DOHH2 (cell line): ENCODE results near the gene E2F2.

Experiments used
- EZH2phosphoT487 ChIP-seq: fragments of 200-600 bp; sonication (generic); IDR thresholded peaks from 2 replicates; pipeline ENCODE4 v1.6.1; 2017; ENCODE audit warnings: borderline replicate concordance, mild to moderate bottlenecking, antibody characterized with exemption, low read length, moderate library complexity, mixed read lengths
- TF ChIP-seq, protein P1 (sequence below): fragments of 200-600 bp; sonication (generic); IDR thresholded peaks from one replicate; pipeline ENCODE4 v1.5.1; 2014; ENCODE audit warnings: antibody characterized with exemption, mild to moderate bottlenecking, low read depth, low read length; ENCODE audit not compliant: poor library complexity, severe bottlenecking

DNA sequence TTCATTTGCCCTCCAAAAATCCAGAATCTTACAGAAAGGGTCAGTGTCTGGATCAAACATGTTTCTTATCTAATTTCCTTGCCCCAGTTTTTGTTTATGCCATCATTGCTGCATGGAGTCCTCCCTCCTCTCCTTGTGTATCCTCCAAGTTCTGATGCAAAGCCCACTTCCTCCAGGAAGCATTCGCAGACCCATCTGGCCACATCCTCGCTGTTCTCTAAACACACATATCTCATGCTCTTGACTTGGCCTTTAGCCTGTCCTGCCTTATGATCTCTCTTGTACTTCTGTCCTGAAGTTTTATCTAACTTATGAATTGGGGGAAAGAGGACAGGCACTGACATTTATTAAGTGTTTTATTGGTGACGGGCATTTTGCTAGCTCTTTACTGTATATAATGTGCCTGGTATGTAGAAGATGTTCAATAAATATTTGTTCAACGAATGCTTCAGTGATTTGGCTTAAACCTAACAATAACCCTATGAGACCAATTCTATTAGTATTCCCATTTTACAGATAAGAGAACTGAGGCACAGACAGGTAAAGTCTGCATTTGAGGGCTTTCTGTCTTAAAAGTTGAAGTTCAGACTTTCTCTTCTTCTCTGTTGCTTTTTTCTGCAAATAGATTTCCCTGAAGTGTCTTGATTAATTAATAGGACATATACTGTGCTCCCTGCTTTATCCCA, 47.4 kb upstream of the E2F2 start:
- TF ChIP-seq, protein P1, sequence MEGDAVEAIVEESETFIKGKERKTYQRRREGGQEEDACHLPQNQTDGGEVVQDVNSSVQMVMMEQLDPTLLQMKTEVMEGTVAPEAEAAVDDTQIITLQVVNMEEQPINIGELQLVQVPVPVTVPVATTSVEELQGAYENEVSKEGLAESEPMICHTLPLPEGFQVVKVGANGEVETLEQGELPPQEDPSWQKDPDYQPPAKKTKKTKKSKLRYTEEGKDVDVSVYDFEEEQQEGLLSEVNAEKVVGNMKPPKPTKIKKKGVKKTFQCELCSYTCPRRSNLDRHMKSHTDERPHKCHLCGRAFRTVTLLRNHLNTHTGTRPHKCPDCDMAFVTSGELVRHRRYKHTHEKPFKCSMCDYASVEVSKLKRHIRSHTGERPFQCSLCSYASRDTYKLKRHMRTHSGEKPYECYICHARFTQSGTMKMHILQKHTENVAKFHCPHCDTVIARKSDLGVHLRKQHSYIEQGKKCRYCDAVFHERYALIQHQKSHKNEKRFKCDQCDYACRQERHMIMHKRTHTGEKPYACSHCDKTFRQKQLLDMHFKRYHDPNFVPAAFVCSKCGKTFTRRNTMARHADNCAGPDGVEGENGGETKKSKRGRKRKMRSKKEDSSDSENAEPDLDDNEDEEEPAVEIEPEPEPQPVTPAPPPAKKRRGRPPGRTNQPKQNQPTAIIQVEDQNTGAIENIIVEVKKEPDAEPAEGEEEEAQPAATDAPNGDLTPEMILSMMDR, result no peak
- no peak for TF ChIP-seq EZH2phosphoT487
